ENCODE measurements around the gene BMP8B. TPM values are rescaled to one million over a fixed set of nuclear protein-coding genes. Genes with fewer than 3 reads are reported as not detected.

BMP8B gene
- total RNA-seq, 2 donors from 2014 or later = 0.22 to 0.63 TPM

GRCh38 chr1:39720094-39720999 lies 68.3 kb downstream of the BMP8B start:
- no peak overlapping the region for H3K4me3 ChIP-seq
- TF ChIP-seq CTCF (IDR thresholded peaks at IDR 0.05) = peak; percentile 59 to 78

GRCh38 chr1:39717809-39718208 lies 70.9 kb downstream of the BMP8B start:
- Histone ChIP-seq H3K9me3 (no peaks in the 10 kb centered on the region), H3K4me1 (no peaks in the 10 kb centered on the region), H3K4me3 (no peak overlapping the region), H3K27ac (no peak overlapping the region), H3K27me3 (no peaks in the 10 kb centered on the region), H3K36me3 (no peaks in the 10 kb centered on the region)
- no peak for DNase-seq (ENCODE audit: low spot score)
- TF ChIP-seq CTCF (IDR thresholded peaks at IDR 0.05) = no peak

More at GRCh38 chr1:39720094-39720999, 68.3 kb downstream of the BMP8B start:
- H3K27me3 ChIP-seq = no peaks in the 10 kb centered on the region
- H3K27ac ChIP-seq = no peak overlapping the region
- H3K9me3 ChIP-seq = no peaks in the 10 kb centered on the region
- no peaks in the 10 kb centered on the region for H3K36me3 ChIP-seq
- no peak for DNase-seq (ENCODE audit: low spot score)
- no peaks in the 10 kb centered on the region for H3K4me1 ChIP-seq

- no peak for TF ChIP-seq CTCF (IDR thresholded peaks at IDR 0.05)
- Histone ChIP-seq H3K27me3 (no peaks in the 10 kb centered on the region), H3K9me3 (no peaks in the 10 kb centered on the region), H3K4me1 (no peaks in the 10 kb centered on the region), H3K27ac (no peak overlapping the region), H3K4me3 (no peak overlapping the region), H3K36me3 (no peaks in the 10 kb centered on the region)
- DNase-seq (ENCODE audit: low spot score) = no peak
Observed at GRCh38 chr1:39713557-39713956, 75.1 kb downstream of the BMP8B start.

- no peaks in the 10 kb centered on the region for H3K9me3 ChIP-seq
- H3K36me3 ChIP-seq = no peaks in the 10 kb centered on the region
- H3K4me1 ChIP-seq = no peaks in the 10 kb centered on the region
- no peak for DNase-seq (ENCODE audit: low spot score)
- TF ChIP-seq CTCF (IDR thresholded peaks at IDR 0.05) = no peak
- H3K27ac ChIP-seq = no peak overlapping the region
- no peak overlapping the region for H3K4me3 ChIP-seq
- no peaks in the 10 kb centered on the region for H3K27me3 ChIP-seq
Observed at GRCh38 chr1:39711966-39712340, 76.7 kb downstream of the BMP8B start.

DNA sequence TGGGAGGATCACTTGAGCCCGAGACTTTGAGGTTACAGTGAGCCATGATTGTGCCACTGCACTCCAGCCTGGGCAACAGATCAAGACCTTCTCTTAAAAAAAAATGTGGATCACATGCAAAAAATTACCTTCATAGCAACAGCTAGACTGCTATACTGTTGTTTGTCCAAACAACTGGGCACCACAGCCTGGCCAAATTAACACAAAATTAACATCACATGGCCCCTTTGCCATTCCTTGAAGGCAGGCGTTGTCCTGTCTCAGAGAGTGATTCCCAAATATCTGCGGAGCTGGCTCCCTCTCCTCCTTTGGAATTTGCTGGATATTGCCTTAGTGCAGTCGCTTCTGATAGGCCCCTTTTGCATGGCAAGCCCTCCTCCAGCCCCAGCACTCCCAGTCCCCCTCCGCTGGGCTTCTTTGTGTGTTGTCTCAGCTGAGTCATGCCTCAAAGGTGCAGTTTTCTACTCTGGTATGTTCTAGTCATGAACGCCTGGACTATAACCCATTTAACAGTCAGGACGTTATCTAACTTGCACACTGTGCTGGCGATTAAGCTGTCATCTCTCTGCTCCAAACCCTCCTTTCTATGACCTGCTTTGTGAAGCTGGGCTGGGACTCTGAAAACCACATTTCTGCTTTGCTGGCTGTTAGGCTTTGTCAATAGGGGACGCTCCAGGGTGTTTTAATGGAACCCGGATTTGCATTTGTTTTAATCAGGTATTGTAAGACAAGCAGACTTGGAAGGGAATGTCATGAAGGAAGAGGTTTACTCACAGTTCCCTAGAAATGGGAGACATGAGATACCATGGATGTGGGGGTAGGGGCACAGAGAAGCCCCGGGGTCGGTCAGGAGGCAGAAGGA lies 77.3 kb downstream of the BMP8B start:
- H3K27ac ChIP-seq = no peak overlapping the region
- H3K4me3 ChIP-seq = no peak overlapping the region
- H3K36me3 ChIP-seq = no peaks in the 10 kb centered on the region
- H3K27me3 ChIP-seq = no peaks in the 10 kb centered on the region
- H3K9me3 ChIP-seq = no peaks in the 10 kb centered on the region
- no peak for DNase-seq (ENCODE audit: low spot score)
- TF ChIP-seq CTCF (IDR thresholded peaks at IDR 0.05) = no peak
- no peaks in the 10 kb centered on the region for H3K4me1 ChIP-seq

All from right atrium auricular region (tissue), 2 donors.